ENCODE results near the gene NFATC2.

NFATC2 gene

DNA sequence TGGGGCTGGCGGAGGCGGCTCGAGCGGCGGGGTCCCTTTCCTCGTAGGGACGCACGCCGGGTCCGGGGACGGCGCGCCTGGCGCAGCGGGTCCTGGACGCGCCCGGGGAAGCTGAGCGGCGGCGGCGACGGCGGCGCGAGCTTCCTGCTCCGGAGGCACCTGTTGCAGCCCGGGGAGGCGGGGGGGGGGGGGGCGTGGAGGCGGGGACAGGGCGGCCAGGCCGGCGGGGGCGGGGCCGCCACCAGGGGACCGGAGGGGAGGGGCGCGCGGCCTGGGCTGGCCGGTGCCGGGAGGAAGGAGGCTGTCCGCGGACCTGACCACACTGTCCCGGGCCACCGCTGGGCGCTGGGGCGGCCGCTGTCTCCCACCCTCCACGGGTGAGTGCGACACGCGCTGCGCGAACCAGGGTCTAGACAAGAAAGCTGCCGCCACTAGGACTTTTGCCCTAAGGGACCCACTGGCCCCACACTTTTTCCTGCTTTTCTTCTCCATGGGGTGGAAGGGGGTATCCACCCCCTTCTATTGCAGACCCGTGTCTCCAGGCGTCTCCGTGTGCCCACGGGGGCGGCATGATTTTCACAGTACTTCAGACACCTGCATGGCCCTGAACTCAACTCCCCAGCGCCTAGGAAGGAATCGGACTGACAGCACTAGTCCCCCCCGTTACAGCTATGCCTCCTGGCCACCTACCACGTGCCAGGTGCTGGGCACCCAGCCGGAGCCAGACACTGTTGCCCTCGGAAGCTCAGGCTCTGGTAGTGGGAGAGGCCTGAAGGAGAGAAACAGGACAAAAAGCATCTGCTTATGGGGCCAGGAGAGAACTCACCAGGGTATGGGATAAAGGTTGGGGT is at the start of gene NFATC2:
Gene NFATC2, minus strand, starts transcription at position 149 of the 851 bp plus-strand sequence. CDS start 220 bp downstream, outside the sequence.
- Mint-ChIP-seq H3K27me3 (ENCODE audit: low read depth) (peaks cover 33% of the 10 kb centered on the region), H3K36me3 (ENCODE audit: low read depth) (peaks cover 35% of the 10 kb centered on the region), H3K4me1 (ENCODE audit: low read depth) (peaks cover 37% of the 10 kb centered on the region), H3K27ac (peak within 1 kb of the TSS; percentile 97), H3K4me3 (peak within 1 kb of the TSS; percentile 98), H3K9me3 (peaks cover 6% of the 10 kb centered on the region)

DNA sequence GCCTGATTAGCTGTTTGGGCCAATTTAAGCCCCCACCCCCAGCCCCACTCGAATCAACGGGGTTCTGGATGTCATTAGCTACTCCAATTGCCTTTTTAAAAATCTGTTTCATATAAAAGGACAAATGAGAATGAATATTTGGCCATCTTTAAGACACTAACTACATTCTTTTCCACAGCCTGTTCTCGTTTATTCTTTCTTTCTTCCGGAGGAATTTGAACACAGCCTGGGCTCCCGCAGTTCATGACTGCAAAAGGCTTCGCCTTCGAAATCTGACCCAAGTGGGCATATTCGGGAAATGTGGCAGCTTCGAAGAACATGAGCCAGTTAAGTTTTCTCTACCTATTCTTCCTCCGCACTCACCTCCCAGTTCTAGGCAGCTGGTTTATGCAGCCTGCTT is 49.4 kb upstream of the NFATC2 start:
- Mint-ChIP-seq H3K36me3 (ENCODE audit: low read depth) (no peaks in the 10 kb centered on the region), H3K4me1 (ENCODE audit: low read depth) (peaks cover 13% of the 10 kb centered on the region), H3K27ac (no peak overlapping the region), H3K9me3 (no peaks in the 10 kb centered on the region), H3K4me3 (no peak overlapping the region), H3K27me3 (ENCODE audit: low read depth) (no peaks in the 10 kb centered on the region)

DNA sequence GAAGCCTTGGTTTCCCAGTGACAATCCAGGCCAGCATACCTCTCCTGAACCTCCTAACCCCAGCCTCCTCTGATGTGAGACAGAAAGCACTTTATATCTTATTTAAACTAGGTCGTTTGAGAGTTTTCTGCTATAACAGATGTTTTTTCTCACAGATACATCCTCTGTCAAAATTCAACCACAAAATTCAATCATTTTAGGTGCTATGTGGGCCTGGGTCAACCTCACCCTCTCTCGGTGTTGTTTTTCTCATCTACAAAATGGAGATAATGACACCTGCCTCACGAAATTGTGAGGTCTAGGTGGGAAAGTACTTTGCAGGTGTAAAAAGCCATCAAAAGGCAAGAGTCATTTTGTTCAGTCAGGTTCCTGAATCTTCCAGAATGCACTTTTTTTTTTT is 46.2 kb upstream of the NFATC2 start:
- peaks cover 7% of the 10 kb centered on the region for H3K4me1 Mint-ChIP-seq (ENCODE audit: low read depth)
- H3K27ac Mint-ChIP-seq = no peak overlapping the region
- no peak overlapping the region for H3K4me3 Mint-ChIP-seq

DNA sequence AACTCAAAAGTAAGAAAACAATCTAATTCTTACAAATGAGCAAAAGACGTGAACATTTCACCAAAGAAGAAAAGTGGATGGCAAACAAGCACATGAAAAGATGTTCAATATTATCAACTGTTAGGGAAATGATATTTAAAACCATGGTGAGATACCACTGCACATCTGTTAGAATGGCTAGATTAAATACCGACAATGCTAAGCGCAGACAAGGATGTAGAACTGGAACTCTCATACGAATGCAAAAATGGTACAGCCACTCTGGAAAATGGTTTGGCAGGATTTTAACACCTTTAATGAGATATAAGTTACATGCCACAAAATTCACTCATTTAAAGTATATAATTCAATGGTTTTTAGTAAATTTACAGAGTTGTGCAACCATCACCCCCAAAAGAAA is 44.6 kb upstream of the NFATC2 start:
- Mint-ChIP-seq H3K27me3 (ENCODE audit: low read depth) (no peaks in the 10 kb centered on the region), H3K9me3 (peaks cover 3% of the 10 kb centered on the region), H3K27ac (no peak overlapping the region), H3K36me3 (ENCODE audit: low read depth) (no peaks in the 10 kb centered on the region), H3K4me1 (ENCODE audit: low read depth) (peaks cover 7% of the 10 kb centered on the region), H3K4me3 (no peak overlapping the region)

More for the DNA sequence above, 46.2 kb upstream of the NFATC2 start:
- no peaks in the 10 kb centered on the region for H3K36me3 Mint-ChIP-seq (ENCODE audit: low read depth)
- H3K27me3 Mint-ChIP-seq (ENCODE audit: low read depth) = no peaks in the 10 kb centered on the region
- H3K9me3 Mint-ChIP-seq = peaks cover 3% of the 10 kb centered on the region

DNA sequence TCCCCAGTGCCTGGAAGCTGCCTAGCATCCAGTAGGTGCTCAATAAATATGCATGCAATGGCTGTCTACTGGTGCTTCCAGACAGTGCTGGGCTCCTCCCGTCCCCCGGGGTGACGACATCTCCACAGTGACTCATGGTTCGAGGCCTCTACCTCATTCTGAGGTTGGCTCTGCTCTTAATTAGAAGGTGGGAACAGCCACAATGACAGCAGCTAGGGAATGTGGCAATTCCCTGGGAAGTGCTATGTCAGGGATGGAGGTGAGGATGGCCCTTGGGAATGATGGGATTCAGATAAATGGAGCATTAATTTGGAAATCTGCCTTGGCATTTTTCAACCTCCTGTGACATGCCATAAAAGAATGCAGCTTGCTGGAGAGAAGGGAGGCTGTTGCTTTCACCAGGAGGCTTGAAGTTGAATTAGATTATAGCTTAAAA is 43.5 kb upstream of the NFATC2 start:
- no peak overlapping the region for H3K27ac Mint-ChIP-seq
- no peaks in the 10 kb centered on the region for H3K36me3 Mint-ChIP-seq (ENCODE audit: low read depth)
- no peaks in the 10 kb centered on the region for H3K27me3 Mint-ChIP-seq (ENCODE audit: low read depth)
- H3K9me3 Mint-ChIP-seq = peaks cover 3% of the 10 kb centered on the region
- peaks cover 7% of the 10 kb centered on the region for H3K4me1 Mint-ChIP-seq (ENCODE audit: low read depth)
- no peak overlapping the region for H3K4me3 Mint-ChIP-seq

DNA sequence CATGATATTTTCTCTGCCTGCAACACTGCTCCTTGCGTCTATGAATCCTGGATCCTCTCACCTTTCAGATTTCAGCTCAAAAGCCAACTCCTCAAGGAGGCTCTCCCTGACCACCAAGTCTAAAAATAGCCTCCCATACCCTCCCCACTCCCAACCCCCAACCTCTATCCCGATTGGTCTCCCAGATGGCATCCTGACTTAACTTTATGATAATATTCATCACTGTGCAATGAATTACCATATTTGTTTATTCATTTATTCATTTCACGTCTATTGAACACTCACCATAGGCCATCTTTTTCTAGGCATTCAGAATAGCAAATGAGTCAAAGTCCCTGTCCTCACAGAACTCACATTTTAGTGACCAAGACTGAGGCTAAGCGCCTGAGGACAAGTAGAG is 42.6 kb upstream of the NFATC2 start:
- no peaks in the 10 kb centered on the region for H3K36me3 Mint-ChIP-seq (ENCODE audit: low read depth)
- H3K4me3 Mint-ChIP-seq = no peak overlapping the region
- H3K4me1 Mint-ChIP-seq (ENCODE audit: low read depth) = peaks cover 7% of the 10 kb centered on the region
- peaks cover 3% of the 10 kb centered on the region for H3K9me3 Mint-ChIP-seq
- H3K27me3 Mint-ChIP-seq (ENCODE audit: low read depth) = no peaks in the 10 kb centered on the region
- H3K27ac Mint-ChIP-seq = no peak overlapping the region

DNA sequence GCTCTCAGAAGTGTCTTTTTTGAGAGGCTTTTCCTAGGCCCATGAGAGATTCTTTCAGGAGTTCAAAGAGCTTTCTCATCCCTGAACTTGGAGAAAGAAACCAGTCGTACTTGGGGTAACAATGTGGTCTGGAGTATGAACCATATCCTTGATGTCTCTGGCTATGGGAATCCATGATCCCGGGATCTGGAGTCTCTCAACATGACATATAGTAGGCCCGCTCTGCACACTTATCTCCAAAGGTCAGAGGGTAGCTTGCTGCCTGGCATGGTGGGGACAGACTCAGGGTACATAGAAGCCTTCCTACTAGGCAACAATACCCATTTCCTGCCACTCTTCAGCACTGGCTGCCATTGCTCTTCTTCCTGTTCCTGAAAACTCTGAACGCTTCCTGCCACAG is 42.2 kb upstream of the NFATC2 start:
- Mint-ChIP-seq H3K27me3 (ENCODE audit: low read depth) (no peaks in the 10 kb centered on the region), H3K4me3 (no peak overlapping the region), H3K4me1 (ENCODE audit: low read depth) (peaks cover 7% of the 10 kb centered on the region), H3K27ac (no peak overlapping the region), H3K9me3 (peaks cover 3% of the 10 kb centered on the region), H3K36me3 (ENCODE audit: low read depth) (no peaks in the 10 kb centered on the region)

DNA sequence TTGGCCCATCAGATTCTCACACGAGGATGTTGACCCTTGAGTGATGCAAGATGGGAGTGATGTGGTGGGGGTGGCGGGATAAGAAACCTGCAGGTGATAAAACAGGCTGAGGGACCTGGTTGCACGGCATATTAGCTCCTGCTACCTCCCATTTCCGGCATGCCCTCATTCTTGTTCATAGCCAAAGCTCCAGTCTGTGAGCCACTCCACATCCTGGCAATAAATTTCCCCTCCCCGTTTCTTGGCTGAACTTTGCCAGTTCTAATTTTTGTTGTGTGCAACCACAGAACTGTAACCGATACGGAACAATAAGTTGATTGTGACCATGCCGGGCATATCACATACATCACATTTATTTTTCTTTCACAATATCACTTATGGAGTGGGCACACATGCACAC is 41.6 kb upstream of the NFATC2 start:
- Mint-ChIP-seq H3K9me3 (peaks cover 3% of the 10 kb centered on the region), H3K27ac (no peak overlapping the region), H3K4me3 (no peak overlapping the region), H3K27me3 (ENCODE audit: low read depth) (no peaks in the 10 kb centered on the region), H3K4me1 (ENCODE audit: low read depth) (peaks cover 7% of the 10 kb centered on the region), H3K36me3 (ENCODE audit: low read depth) (no peaks in the 10 kb centered on the region)

DNA sequence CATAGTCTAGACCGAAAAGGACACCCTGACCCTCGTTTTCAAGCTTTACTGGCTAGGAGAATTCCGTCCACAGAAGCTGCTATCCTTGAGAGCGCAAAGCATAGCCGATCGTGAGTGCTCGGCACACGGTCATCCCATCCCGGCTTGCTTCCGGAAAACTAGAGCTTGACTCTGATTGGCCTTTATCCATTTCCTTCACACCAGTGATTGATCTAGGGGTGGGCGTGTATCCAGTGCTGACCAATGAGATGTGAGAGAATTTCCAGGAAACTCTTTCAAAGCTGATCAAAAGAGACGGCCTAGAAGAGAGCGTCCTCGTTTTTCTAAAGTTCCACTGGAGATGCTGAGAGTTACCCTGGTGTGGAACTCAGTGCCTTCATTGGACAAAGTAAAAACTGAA is 41.0 kb upstream of the NFATC2 start:
- Mint-ChIP-seq H3K36me3 (ENCODE audit: low read depth) (no peaks in the 10 kb centered on the region), H3K4me3 (no peak overlapping the region), H3K27me3 (ENCODE audit: low read depth) (no peaks in the 10 kb centered on the region), H3K9me3 (peaks cover 3% of the 10 kb centered on the region), H3K27ac (no peak overlapping the region), H3K4me1 (ENCODE audit: low read depth) (peaks cover 7% of the 10 kb centered on the region)

DNA sequence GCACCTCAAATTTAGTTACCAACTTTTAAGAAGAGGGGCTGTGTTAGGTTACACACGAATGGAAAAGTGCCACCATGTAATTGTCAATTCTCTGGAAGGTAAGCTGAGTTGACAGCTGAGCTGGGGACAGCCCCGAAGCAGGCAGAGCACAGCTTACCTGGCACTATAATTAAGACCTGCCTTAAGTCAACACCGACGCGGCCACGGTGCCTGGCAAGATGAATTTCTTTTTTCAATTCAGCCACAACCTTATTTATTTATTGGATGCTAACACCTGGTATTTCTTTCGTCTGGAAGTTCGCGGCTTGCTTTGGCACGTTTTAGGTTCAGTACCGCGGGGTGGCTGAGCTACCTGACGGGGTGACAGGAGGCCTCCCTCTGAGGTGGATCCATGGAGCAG is 40.6 kb upstream of the NFATC2 start:
- Mint-ChIP-seq H3K9me3 (peaks cover 3% of the 10 kb centered on the region), H3K27ac (no peak overlapping the region), H3K27me3 (ENCODE audit: low read depth) (no peaks in the 10 kb centered on the region), H3K4me1 (ENCODE audit: low read depth) (peaks cover 7% of the 10 kb centered on the region), H3K4me3 (no peak overlapping the region), H3K36me3 (ENCODE audit: low read depth) (no peaks in the 10 kb centered on the region)

DNA sequence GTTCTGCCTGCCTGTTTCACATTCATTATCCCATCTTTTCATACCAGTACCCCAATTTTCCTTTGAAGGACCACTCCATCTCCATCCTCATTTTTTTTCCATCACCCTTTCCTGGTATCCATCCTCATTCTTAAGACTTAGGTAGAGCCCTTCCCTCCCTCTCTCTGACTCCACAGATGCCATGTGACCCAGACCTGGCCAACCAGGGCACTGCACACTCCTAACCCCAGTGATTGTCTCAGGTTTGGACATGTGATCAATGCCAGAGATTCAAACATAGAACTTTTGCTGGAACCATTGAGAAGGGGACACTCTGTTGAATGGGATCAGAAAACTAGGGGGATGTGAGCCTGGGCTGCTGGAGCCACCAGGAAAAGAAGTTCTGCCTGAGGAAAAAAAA is 39.1 kb upstream of the NFATC2 start:
- H3K9me3 Mint-ChIP-seq = peaks cover 3% of the 10 kb centered on the region
- no peaks in the 10 kb centered on the region for H3K27me3 Mint-ChIP-seq (ENCODE audit: low read depth)
- H3K4me3 Mint-ChIP-seq = no peak overlapping the region
- H3K36me3 Mint-ChIP-seq (ENCODE audit: low read depth) = no peaks in the 10 kb centered on the region
- no peak overlapping the region for H3K27ac Mint-ChIP-seq
- peaks cover 7% of the 10 kb centered on the region for H3K4me1 Mint-ChIP-seq (ENCODE audit: low read depth)

DNA sequence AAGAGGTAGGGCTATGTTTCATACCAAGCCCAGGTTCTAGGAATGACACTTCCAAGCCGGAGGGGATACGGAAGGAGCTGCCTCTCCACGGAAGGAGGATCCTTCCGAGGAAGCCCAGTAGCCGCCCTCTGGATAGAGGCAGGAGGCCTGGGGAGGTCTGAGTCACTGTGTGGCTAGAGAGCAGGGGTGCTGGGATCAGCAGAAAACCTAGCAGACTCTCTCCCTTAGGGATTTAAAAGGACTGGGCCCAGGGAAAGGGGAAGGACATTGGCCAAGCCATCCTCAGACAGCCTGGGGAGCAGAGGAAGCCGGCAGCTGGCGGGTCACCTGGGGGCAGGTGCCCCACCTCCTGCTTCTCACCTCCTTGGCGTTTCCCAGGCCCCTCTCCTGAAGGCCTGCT is 36.6 kb upstream of the NFATC2 start:
- Mint-ChIP-seq H3K27me3 (ENCODE audit: low read depth) (no peaks in the 10 kb centered on the region), H3K36me3 (ENCODE audit: low read depth) (no peaks in the 10 kb centered on the region), H3K9me3 (no peaks in the 10 kb centered on the region), H3K4me3 (no peak overlapping the region), H3K27ac (no peak overlapping the region), H3K4me1 (ENCODE audit: low read depth) (no peaks in the 10 kb centered on the region)

DNA sequence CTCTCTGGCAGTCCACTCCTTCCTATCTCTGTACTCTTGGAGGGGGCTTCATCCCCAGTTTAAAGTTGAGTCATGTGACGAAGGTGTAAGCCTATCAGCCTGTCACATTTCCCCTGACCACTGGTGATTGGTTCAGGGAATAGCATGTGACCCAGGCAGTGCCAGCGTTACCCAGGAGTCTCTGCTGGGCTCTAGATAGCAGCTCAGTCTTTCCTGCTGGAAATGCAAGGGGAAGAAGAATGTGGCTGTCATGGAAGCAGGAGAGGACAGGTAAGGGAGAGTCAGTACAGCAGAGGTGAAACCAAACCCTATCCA is 35.6 kb upstream of the NFATC2 start:
- Mint-ChIP-seq H3K27me3 (ENCODE audit: low read depth) (no peaks in the 10 kb centered on the region), H3K27ac (no peak overlapping the region), H3K36me3 (ENCODE audit: low read depth) (no peaks in the 10 kb centered on the region), H3K4me3 (no peak overlapping the region), H3K4me1 (ENCODE audit: low read depth) (no peaks in the 10 kb centered on the region), H3K9me3 (no peaks in the 10 kb centered on the region)

DNA sequence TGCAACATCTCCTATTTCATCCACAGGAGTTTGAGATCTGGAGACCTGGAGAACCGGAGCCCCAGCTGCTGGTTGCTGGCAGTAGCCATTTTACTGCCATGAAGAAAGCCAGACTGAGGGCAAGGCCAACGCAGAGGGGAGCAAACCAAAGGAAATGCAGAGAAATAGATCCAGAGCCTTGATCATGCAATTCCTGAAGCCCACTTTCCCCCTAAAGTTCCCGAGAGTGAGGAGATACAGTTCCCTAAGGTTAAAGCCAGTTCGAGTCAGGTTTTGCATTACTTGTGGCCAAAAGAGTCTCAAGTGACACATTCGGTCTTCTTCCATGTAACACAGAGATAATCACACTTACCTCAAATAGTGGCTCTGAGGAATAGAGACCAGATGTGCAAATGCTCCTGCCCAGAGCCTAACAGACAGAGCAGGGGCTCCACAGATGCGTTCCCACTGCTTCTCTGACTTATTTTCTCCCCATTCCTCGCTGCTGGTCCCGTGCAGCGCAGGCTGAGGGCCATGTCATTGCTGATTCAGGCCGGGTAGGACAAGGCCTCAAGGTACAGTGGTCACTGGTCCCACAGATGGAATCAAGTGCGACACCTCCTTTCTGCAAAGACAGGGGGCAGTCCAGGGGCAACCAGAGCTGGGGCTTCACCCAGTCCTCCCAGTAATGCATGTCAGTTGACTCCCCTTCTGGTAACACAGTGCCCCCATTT is 35.1 kb upstream of the NFATC2 start:
- Mint-ChIP-seq H3K27ac (no peak overlapping the region), H3K9me3 (no peaks in the 10 kb centered on the region), H3K36me3 (ENCODE audit: low read depth) (no peaks in the 10 kb centered on the region), H3K27me3 (ENCODE audit: low read depth) (no peaks in the 10 kb centered on the region), H3K4me3 (no peak overlapping the region), H3K4me1 (ENCODE audit: low read depth) (no peaks in the 10 kb centered on the region)

DNA sequence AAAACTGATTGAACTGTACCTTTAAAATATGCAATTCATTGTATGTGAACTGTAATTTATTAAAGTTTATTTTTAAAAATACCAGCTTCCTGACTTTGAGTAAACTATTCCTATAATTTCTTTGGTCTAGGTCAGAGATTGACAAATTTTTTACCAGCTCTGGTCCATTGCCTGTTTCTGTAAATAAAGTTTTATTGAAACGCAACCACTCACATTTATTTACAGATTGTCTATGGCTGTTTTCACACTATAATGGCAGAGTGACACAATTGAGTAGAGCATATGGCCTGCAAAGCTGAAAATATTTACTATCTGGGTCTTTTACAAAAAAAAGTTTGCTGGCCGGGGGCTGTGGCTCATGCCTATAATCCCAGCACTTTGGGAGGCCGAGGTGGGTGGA is 33.0 kb upstream of the NFATC2 start:
- Mint-ChIP-seq H3K9me3 (no peaks in the 10 kb centered on the region), H3K4me1 (ENCODE audit: low read depth) (no peaks in the 10 kb centered on the region), H3K27me3 (ENCODE audit: low read depth) (peaks cover 7% of the 10 kb centered on the region), H3K4me3 (no peak overlapping the region), H3K36me3 (ENCODE audit: low read depth) (no peaks in the 10 kb centered on the region), H3K27ac (no peak overlapping the region)
